Activated gamma-delta T cell (primary cell): ENCODE measurements around the gene TMSB15C.

ENCODE experiments used
- DNase-seq: peaks from one replicate; lab custom pipeline; 2025; lab: John Stamatoyannopoulos, UW

TMSB15C gene

GRCh38 chrX:104045642-104046041, 30.4 kb downstream of the TMSB15C start:
- no peak for DNase-seq

- no peak for DNase-seq
Measured at GRCh38 chrX:104041003-104041402, 35.0 kb downstream of the TMSB15C start.

- no peak for DNase-seq
Measured at GRCh38 chrX:104039689-104040505, 36.1 kb downstream of the TMSB15C start, which contains the start of gene H2BW2. Gene H2BW2 (plus strand): TSS chrX:104039956. CDS start chrX:104039995, 39 bp downstream.
